Measurements from ENCODE around the gene TRIM28. TPM values are rescaled to one million over a fixed set of nuclear protein-coding genes. Genes with fewer than 3 reads are reported as not detected.
A peak's percentile ranks its signal among the peaks of the same experiment; 100 is the strongest.

Gene TRIM28
- total and polyA plus RNA-seq, 2 donors (not counting 3 experiments of a cell fraction or from before 2014, with no cell fraction given), result 429 to 521 TPM

GRCh38 chr19:58513694-58514563, 29.9 kb upstream of the TRIM28 start:
- POLR2A ChIA-PET, result interaction anchor here (0.8 to 1.6 kb wide), 3 partner anchors 30 to 62 kb away, joined by 4 to 6 read pairs (median 4); partner anchors contain the start of genes CHMP2A and TRIM28
- Histone ChIP-seq H3K9me1 (replicated peaks; ENCODE audit: control insufficient read depth, extremely low read depth, insufficient read depth, low read length) (no peaks in the 10 kb centered on the region), H3K4me1 (ENCODE audit: control insufficient read depth, extremely low read depth, insufficient read depth, low read length) (peaks cover 12% of the 10 kb centered on the region), H3K27ac (ENCODE audit: insufficient read depth, low read depth, low read length) (no peak overlapping the region), H3K4me2 (ENCODE audit: insufficient read depth, low read length) (peak overlapping the region; percentile 48), H2AFZ (ENCODE audit: low read depth, low read length) (peak overlapping the region; percentile 40), H3K36me3 (ENCODE audit: control insufficient read depth in 2 of 2, extremely low read depth in 1 of 2, insufficient read depth in 2 of 2, low read length in 2 of 2) (peaks cover 0 to 11% of the 10 kb centered on the region in 2 experiments), H4K20me1 (replicated peaks; ENCODE audit: control insufficient read depth, extremely low read depth, insufficient read depth, low read length) (no peaks in the 10 kb centered on the region), H3K9me3 (replicated peaks; ENCODE audit: control insufficient read depth, insufficient read depth, low read length) (no peaks in the 10 kb centered on the region), H3K9ac (replicated peaks; ENCODE audit: extremely low read depth, insufficient read depth, low read length) (no peak overlapping the region), H3K4me3 (replicated peaks in 1 of 3; ENCODE audit: insufficient read depth in 1 of 3, low read depth in 1 of 3, low read length in 3 of 3) (peak overlapping the region in 2 of 3 experiments; percentile 8 to 27), H3K27me3 (ENCODE audit: control insufficient read depth in 2 of 2, insufficient read depth in 2 of 2, low read length in 2 of 2) (no peaks in the 10 kb centered on the region), H3K79me2 (ENCODE audit: control insufficient read depth, insufficient read depth, low read length) (peaks cover 34% of the 10 kb centered on the region)
- dilution Hi-C loops (cut with MboI; ENCODE audit: extremely low pct_ligation_motif_present, low sequenced_read_pairs), result no loop called here
- FAIRE-seq (peak; percentile 91), DNase-seq (ENCODE audit: low read depth, low spot score) (peak; percentile 89)
- TSS peak; percentile 5 for BruUV-seq (replicated peaks)
- TF ChIP-seq EZH2 (IDR thresholded peaks at IDR 0.05; ENCODE audit: borderline replicate concordance, low read depth, low read length, severe bottlenecking), result no peak
- TF ChIP-seq POLR2A (IDR thresholded peaks at IDR 0.05; ENCODE audit: low read depth, low read length), result peak; percentile 92
- peak; percentile 88 for TF ChIP-seq POLR2AphosphoS5 (IDR thresholded peaks at IDR 0.05; ENCODE audit: insufficient read depth, low read depth, low read length)
- TF ChIP-seq FOS (IDR thresholded peaks at IDR 0.05; ENCODE audit: borderline replicate concordance, insufficient read depth, low read length), result no peak
- peak; percentile 78 for TF ChIP-seq MAX (IDR thresholded peaks at IDR 0.05; ENCODE audit: insufficient read depth, insufficient read length)
- peak; percentile 89 to 96 for TF ChIP-seq CTCF (IDR thresholded peaks at IDR 0.05; ENCODE audit: extremely low read depth in 1 of 2, insufficient read depth in 1 of 2, low read depth in 1 of 2, low read length in 2 of 2)
- CTCF ChIA-PET, result interaction anchor here (0.7 to 2.7 kb wide), 28 partner anchors 9 to 285 kb away, joined by 3 to 42 read pairs (median 5); partner anchors contain the start of genes CHMP2A, TRIM28, UBE2M and ZNF497
- intact Hi-C loops (cut with micrococcal nuclease), result loop anchor here (1.0 kb wide), 1 partner anchor 67 kb away; no protein-coding TSS in a partner anchor
